NCI-H2081 (cell line): ENCODE measurements around the gene GDPD5.
"Not testable (repeated sequence)": the region's sequence is repeated elsewhere in the genome, so short reads cannot be mapped to it uniquely, and the experiment has no call there.

ENCODE experiments used
- DNase-seq, 2 experiments: peaks; one replicate each; lab custom pipeline; 2025; lab: John Stamatoyannopoulos, UW

The GDPD5 gene

DNA sequence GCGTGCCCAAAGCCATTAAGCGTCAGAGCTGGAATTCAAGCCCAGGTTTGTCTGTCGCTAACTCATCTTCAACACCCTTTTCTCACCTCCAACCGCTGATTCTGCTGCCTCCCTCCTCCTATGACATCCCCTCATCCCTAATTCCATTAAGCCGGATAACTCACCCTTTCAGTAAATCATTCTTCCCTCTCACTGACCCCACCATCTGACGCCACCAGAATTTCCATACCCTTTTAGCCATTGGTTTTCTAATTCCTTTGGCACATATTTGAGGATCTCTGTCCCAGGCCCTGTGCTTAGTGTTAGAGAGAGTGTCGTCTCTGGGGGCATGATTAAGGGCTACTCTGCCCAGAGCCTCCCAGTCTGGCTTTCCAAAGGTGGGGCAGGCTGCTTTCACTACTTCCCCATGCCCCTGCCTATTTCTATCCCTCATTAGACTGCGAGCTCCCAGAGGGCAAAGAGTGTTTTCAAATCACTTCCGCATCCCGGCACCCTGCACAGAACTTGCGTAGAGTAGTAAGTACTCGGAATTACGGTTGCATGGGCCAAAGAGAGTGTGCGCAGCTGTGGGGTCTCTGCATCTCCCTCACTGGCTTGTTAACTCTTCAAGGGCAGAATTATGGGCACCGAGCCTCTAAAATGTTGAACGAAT, 96.6 kb downstream of the GDPD5 start:
- no peak for DNase-seq

DNA sequence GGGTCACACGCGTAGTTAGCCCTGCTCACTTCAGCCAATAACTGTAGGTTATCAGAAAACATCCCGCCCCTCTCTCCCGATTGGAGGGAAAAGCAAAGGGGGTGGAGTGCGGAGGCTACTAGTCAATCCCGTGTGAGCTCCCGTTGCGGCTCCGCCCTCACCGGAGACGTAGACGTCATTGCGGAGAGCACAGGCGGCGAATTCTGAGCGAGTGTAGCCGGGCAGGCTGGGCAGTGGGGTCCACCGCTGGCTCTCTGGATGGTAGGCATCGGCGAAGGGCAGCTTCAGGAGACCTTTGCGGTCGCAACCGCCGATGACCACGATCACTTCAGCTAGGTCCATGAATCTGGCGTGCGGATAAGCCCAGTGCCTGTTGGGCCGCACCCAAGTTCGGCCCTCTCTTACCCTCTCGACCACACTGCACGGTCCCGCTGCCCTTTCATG, 97.4 kb downstream of the GDPD5 start:
- no peak for DNase-seq

DNA sequence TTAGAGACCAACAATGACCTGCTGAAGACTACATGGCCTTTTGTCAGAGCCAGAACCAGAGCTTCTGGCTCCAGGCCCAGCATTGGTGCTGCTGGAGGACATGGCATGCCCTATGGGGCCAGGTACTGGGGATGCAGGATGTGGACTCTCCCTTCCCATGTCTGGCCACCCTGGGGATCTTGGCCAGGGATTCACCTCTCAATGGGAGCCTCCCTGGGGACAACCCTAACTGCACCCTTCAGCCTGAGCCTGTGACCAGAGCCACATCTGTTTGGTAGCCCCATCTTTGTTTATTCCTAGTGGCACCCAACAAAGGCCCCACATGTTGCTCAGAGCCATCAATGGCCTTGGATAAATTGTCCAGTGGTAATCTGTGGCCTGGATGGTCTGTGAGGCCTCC, 98.6 kb downstream of the GDPD5 start:
- DNase-seq = no peak

DNA sequence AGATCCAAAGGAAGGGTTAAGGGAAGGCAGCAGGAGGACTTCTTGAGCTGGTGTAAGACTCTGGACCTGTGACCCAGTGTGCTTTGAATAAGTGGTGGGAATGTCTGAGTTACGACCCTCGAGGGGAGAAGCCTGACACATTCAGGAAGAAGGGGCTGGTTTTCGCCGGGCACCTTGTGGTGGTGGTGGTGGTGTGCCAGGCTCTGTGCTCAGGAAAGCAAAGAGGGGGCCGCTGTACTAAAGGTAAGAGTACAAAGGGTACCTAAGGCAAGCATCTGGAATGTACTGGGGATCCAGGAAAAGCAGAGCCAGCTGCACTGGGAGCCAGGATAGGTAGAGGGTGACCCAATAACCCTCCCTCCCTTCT, 99.0 kb downstream of the GDPD5 start:
- no peak for DNase-seq

GRCh38 chr11:75425422-75425821, 100.3 kb downstream of the GDPD5 start:
- no peak for DNase-seq

DNA sequence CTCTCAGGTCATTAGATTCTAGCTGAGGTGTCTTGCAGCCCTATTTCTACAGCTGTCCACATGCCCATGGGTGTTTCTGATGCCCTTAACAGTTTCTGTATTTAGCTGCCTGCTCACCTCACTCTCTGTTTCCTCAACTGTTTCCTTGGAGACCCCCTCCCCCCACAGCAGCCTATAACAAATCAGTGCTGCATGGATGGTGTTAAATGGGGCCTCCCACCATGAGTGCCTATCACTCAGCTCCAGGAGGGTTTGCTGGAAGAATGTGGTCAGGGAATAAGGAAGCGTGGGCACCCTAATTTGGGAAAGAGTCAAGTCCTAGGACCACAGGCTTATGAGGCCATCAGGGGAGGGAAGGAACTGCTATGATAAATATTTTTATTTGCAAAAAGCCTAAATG, 101.3 kb downstream of the GDPD5 start:
- DNase-seq = no peak

DNA sequence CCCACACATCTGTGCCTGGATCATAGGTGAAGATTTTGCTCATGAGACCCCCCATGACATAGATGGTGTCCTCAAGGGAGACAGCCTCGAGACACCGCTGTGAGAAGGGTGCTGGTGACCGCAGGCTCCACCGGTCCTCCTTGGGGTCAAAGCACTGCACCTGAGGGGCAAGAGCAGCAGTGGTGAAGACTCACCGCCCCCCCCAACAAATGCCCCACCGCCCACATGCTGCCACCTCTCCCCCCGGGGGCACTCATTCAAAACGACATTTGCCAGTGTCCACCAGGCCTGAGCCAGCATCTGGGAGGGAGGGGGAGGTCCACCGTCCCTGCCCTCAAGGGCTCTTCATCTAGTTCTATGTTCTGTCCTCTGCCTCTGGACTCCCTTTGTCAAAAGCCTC, 102.0 kb downstream of the GDPD5 start:
- no peak for DNase-seq

GRCh38 chr11:75422248-75423231, 103.2 kb downstream of the GDPD5 start:
- DNase-seq = peak in 1 of 2 experiments; percentile 69

DNA sequence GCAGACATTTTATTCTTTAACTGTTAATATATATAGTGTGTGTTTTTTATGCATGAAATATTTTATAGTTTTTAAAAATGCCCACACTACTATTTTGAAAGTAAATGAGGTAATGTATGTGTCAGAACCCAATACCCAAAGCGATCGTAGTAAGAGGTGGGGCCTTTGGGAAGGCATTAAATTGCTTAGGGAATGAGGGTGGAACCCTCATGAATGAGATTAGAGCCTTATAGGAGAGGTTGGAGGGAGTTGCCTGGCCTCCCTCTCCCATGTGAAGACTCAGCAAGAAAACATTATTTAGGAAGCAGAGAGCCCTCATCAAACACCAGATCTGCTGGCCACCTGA, 103.9 kb downstream of the GDPD5 start:
- DNase-seq = no peak

GRCh38 chr11:75421035-75421602, 104.6 kb downstream of the GDPD5 start:
- DNase-seq = no peak

- DNase-seq = no peak
These were observed 105.3 kb downstream of the GDPD5 start for GRCh38 chr11:75420224-75421034.

DNA sequence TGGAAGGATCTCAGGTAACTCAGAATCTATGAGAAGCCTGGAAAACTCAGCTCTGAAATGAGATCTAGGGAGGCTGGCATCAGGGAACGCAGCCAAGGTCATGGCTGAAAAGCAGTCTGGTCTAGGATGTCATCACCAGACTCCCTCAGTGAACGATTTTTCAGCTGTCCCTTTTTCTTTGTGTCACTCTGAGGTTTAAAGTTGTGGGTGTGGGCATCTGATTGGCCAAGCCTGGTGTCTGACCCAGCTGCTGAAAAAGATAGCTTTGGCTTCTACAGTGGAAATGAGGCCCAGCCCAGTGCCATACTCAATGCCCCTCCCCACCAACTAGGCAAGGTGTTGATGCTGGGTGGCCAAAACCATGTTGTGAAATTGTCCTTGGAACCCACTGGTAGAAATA, 111.9 kb downstream of the GDPD5 start:
- DNase-seq = no peak

DNA sequence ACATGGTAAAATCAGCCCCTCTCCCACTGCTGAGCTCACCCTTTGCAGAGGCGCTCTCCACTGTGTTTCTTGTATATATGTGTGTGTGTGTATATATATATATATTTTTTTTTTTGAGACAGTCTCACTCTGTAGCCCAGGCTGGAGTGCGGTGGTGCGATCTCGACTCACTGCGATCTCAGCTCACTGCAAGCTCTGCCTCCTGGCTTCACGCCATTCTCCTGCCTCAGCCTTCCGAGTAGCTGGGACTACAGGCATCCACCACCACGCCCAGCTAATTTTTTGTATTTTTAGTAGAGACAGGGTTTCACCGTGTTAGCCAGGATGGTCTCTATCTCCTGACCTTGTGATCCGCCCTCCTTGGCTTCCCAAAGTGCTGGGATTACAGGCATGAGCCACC, 112.6 kb downstream of the GDPD5 start:
- DNase-seq = not testable (repeated sequence)

DNA sequence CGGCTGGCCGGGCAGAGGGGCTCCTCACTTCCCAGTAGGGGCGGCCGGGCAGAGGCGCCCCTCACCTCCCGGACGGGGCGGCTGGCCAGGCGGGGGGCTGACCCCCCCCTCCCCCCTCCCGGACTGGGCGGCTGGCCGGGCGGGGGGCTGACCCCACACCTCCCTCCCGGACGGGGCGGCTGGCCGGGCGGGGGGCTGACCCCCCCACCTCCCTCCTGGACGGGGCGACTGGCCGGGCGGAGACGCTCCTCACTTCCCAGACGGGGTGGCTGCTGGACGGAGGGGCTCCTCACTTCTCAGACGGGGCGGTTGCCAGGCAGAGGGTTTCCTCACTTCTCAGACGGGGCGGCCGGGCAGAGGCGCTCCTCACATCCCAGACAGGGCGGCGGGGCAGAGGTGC, 115.8 kb downstream of the GDPD5 start:
- not testable (repeated sequence) for DNase-seq

- no peak for DNase-seq
These were observed 116.9 kb downstream of the GDPD5 start for GRCh38 chr11:75408957-75409219.

DNA sequence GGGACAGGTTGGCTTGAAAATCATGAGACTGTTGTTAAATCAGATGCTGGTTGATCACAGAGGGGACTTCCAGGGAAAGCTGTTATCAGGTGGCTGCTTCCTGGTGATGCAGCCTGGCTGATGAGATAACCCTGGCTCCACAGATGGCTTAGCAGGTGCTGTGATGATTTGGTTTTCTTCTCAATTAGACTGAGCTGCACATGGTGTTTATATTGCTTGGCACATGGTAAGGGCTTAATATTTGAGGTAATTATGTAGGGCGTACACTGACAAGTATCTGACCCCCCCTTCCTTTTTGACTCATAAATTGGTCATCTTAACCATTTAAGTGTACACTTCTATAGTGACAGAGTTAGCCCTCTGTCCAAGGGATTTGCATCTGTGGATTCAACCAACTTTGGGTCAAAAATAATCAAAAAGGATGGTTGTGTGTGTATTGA, 119.4 kb downstream of the GDPD5 start:
- peak in 1 of 2 experiments; percentile 66 for DNase-seq

GRCh38 chr11:75403983-75404658, 121.6 kb downstream of the GDPD5 start:
- DNase-seq = no peak

DNA sequence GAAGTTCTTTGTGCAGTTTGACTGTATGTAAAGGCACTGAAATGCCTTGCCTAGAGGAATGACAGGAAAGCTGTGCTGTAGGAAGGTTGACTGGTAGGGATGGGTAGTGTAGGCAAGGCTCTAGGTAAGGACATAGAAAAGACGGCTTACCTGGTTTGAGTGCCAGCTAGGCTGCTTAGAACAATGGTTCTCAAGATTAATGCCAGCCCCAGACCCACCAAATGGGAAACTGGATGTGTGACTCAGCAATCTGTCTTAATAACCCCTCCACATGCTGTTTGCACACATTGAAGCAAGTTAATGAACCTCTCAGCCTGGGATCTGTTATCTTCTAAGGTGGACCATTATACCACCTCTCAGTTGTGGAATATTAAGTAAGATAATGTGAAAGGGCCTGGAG, 122.7 kb downstream of the GDPD5 start:
- DNase-seq = no peak

- DNase-seq = no peak
These were observed 123.6 kb downstream of the GDPD5 start for GRCh38 chr11:75402002-75402773.

DNA sequence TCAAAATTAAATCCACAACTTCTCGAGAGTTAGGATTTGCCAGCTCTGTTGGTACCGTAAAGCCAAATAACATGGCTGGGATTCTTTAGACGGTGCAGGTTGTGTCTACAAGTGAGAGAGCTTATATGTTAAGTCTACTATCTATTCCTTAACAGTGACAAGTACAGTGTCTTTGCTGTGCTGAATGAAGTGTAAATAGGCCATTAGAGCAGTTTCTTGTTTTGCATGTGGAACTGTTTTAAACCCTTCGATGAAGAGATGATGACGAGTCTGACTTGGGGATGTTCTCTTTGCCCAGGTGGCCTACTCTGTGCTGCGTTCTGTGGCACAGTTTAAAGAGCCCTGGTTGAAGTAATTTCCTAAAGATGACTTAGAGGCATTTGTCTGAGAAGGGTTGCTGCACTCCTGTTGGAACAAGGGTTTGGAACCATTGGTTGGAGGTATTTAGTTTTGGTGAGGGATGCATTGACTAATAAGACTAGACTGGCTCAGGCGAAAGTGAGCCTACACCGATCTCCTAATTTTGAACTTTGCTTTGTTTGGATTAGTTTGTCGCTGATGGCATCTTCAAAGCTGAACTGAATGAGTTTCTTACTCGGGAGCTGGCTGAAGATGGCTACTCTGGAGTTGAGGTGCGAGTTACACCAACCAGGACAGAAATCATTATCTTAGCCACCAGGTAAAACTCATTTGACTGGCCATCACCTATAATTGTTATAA, 125.4 kb downstream of the GDPD5 start:
- DNase-seq = no peak
